C4-2B (cell line): ENCODE data around the gene MAP3K7.

Experiments used
- ZFX ChIP-seq: fragments of 450-650 bp; IDR thresholded peaks from 2 replicates; pipeline ENCODE4 v1.6.1; 2017
- TF ChIP-seq, protein P1 (sequence below): fragments of 450-650 bp; conservative IDR thresholded peaks from 2 replicates; pipeline ENCODE4 v1.5.1; 2017; ENCODE audit warnings: mild to moderate bottlenecking

DNA sequence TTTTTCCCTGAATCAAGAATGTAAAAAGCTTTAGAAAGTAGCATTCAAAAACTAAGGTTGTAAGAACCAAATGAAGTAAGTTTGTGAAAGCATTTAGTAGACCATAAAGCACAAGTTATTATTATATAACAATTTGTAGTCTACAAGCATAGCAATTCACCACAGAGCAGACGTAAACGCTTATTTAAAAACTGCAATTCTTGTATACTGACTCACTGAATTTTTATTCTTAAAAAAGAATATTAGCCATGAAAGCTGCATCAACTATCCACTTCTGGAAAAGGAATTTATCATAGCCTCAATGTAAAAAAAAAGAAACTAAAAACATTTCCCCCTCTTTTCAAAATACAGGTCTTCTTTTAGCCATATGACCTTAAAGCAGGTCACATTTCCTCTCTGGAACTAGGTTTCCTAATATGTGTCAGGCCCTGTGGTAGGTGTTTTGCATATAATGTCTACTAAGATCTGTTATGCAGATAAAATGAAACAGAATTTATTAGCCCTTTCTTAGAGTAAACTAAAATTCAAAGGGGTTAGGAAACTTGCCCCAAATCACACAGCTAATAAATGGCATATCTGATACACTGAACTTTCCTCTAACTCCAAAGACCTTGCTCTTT, 2.1 kb downstream of the MAP3K7 start:
- TF ChIP-seq, protein P1, sequence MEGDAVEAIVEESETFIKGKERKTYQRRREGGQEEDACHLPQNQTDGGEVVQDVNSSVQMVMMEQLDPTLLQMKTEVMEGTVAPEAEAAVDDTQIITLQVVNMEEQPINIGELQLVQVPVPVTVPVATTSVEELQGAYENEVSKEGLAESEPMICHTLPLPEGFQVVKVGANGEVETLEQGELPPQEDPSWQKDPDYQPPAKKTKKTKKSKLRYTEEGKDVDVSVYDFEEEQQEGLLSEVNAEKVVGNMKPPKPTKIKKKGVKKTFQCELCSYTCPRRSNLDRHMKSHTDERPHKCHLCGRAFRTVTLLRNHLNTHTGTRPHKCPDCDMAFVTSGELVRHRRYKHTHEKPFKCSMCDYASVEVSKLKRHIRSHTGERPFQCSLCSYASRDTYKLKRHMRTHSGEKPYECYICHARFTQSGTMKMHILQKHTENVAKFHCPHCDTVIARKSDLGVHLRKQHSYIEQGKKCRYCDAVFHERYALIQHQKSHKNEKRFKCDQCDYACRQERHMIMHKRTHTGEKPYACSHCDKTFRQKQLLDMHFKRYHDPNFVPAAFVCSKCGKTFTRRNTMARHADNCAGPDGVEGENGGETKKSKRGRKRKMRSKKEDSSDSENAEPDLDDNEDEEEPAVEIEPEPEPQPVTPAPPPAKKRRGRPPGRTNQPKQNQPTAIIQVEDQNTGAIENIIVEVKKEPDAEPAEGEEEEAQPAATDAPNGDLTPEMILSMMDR, result no peak
- no peak for TF ChIP-seq ZFX
